ENCODE data around the gene TJP1.

- TF ChIP-seq, protein P1, sequence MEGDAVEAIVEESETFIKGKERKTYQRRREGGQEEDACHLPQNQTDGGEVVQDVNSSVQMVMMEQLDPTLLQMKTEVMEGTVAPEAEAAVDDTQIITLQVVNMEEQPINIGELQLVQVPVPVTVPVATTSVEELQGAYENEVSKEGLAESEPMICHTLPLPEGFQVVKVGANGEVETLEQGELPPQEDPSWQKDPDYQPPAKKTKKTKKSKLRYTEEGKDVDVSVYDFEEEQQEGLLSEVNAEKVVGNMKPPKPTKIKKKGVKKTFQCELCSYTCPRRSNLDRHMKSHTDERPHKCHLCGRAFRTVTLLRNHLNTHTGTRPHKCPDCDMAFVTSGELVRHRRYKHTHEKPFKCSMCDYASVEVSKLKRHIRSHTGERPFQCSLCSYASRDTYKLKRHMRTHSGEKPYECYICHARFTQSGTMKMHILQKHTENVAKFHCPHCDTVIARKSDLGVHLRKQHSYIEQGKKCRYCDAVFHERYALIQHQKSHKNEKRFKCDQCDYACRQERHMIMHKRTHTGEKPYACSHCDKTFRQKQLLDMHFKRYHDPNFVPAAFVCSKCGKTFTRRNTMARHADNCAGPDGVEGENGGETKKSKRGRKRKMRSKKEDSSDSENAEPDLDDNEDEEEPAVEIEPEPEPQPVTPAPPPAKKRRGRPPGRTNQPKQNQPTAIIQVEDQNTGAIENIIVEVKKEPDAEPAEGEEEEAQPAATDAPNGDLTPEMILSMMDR (IDR thresholded peaks at IDR 0.05), result no peak
- no peak for TF ChIP-seq EP300 (IDR thresholded peaks at IDR 0.05)
Observed at GRCh38 chr15:29800491-29801366, 21.5 kb downstream of the TJP1 start.

Measured in suprapubic skin (tissue), 3 donors.